Myocyte (in vitro differentiated cells): ENCODE data around the gene PLCXD3. TPM values are rescaled to one million over a fixed set of nuclear protein-coding genes. Genes with fewer than 3 reads are reported as not detected.
"Not testable (repeated sequence)": the region's sequence is repeated elsewhere in the genome, so short reads cannot be mapped to it uniquely, and the experiment has no call there.

Source experiments
- DNase-seq: peaks from one replicate; pipeline ENCODE4 v3.0.0-alpha.2; 2012; ENCODE audit warnings: low read depth
- total RNA-seq: library from RNA; depleted of rRNA; stranded (reverse); fragments of >200 nt; gene quantifications from 2 replicates; pipeline ENCODE4 v1.2.3, GENCODE V29; 2014

Gene PLCXD3
- total RNA-seq, 1 donor from 2014 or later: not detected

- no peak for DNase-seq
Measured at GRCh38 chr5:41356786-41357185, 153.6 kb downstream of the PLCXD3 start.

DNA sequence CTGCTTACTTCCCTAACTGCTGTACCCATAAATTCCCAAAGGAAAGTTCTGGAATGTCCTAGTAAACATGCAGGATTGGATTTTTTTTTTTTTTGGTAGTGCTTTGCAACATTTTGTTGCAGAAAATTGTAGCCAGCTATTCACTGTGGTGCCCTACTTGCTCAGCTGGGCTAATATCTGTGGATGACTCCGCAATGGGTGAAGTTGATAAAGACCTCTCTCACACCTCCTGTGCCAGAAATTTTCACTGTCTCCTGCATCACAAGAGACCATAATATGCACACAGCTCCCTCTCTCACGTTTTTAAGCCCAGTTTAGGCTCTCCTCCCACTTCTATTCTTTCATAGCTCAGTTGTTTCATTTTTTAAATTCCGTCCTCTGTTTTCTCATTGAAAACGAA, 160.6 kb downstream of the PLCXD3 start:
- no peak for DNase-seq

- no peak for DNase-seq
Measured at GRCh38 chr5:41347569-41347968, 162.8 kb downstream of the PLCXD3 start.

- DNase-seq: no peak
Measured at GRCh38 chr5:41346609-41347008, 163.8 kb downstream of the PLCXD3 start.

DNA sequence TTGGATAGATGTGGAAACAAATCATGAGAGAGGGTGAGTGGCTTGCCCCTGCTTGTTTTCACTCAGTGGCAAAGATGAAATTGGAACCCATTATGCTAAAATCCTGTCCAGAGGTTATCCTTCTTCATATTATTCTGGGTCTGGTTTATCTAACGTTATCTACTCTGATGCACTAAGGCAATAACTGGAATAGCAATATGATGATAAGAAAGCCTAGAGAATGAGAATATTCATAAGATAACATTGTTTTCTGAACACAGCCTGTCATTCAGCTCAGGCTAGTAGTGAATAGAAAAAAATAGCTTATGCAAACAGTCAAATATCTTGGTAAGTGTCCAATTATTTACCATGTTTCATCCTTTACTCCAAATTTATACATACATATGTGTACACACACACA, 165.1 kb downstream of the PLCXD3 start:
- no peak for DNase-seq

DNA sequence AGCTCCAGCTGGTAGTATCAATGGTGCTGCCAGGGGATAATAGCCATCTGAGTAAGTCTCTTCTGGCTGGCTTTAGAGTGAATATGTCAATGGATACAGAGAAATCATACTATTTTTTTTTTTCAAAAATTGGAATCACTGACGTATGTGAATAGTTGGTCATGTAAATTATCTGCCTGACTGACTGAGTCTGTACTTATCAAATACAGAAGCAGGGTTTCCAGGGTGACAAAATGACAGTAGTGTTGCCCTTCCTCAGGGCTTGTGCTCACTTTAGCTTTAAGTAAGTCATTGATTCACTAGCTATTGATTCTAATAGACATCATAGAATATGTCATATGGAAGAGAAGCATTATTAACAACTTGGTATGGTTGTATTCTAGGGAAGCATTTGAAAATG, 171.1 kb downstream of the PLCXD3 start:
- DNase-seq: no peak

DNA sequence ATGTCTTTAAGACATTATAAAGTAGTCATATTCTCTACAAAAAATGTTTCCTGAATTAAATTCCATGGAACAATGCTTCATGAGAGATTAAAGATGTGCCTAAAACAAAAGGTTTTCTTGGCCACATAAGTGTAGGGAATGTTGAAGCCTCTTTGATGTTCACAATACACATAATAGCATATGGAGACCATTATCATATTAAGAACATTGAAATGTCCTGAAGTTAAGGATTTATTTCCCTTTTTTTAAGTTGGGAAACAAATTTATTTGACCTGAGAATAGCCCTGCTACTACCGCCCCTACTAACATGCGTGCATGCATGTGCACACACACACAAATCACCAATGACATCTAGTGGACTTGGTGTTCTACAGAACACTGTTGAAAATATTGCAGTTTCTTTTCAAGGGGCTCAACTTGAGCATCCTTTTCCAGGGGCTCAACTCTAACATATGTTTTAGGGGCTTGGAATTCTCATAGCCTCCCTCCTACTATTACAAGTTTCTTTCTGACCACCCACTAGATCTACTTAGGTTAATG, 172.2 kb downstream of the PLCXD3 start:
- DNase-seq: no peak

DNA sequence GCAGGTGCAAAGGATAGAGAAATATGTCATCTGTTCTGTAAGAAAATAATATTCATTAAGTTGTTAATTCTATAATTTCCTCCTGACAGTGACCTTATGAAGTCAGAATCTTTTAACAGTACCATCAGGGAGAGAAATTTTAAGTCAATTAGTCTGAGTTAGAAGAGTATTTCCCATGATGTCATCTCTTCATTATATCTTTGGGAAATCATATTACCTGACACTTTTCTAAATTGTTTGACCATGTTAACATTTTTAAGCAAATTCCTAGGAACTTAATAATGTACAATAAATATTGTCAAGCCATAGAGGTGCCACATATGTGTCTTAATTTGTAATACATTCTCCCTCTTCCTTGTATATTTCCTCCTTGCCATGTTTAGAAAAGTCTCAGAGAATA, 172.7 kb downstream of the PLCXD3 start:
- DNase-seq: no peak

- DNase-seq: no peak
Measured at GRCh38 chr5:41337216-41337615, 173.2 kb downstream of the PLCXD3 start.

- no peak for DNase-seq
Measured at GRCh38 chr5:41336471-41336870, 173.9 kb downstream of the PLCXD3 start.

GRCh38 chr5:41335596-41336181, 174.7 kb downstream of the PLCXD3 start:
- no peak for DNase-seq

DNA sequence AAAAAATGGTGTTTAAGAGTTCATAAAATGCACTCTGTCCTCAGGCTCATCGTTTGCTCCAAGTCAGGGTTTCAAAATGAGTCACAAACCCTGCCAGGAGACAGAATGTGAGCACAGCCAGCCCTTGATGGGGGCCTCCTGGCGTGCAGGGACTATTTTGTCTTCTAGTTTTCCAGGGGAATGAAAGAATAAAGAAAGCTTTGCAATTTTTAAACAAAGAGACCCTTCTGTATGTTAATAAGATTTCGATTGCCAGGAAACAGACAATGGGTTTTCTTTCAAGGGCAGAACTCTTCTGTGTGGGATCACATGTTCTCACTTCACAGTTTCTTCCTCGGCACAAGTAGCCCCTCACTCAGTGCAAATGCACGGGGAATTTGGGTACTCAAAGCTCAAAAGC, 175.6 kb downstream of the PLCXD3 start:
- no peak for DNase-seq

GRCh38 chr5:41334221-41334620, 176.2 kb downstream of the PLCXD3 start:
- no peak for DNase-seq

DNA sequence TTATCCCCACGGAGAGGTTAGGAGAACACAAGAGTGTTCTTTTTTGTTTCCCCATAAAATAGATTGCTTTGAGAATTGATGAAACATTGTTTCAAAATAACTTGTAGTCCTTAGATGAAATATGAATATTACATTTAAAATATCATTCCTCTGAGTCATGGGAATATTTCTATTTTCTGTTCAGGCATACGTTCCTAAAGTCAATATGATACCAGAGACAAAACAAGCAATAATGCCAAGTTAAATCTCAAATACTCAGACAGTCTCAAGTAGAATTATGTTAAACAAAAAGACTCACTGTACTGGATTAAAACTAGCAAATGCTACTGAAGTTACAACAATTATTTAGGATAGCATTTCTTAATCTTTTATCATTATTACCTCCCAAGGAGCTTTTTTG, 185.3 kb downstream of the PLCXD3 start:
- DNase-seq: no peak

DNA sequence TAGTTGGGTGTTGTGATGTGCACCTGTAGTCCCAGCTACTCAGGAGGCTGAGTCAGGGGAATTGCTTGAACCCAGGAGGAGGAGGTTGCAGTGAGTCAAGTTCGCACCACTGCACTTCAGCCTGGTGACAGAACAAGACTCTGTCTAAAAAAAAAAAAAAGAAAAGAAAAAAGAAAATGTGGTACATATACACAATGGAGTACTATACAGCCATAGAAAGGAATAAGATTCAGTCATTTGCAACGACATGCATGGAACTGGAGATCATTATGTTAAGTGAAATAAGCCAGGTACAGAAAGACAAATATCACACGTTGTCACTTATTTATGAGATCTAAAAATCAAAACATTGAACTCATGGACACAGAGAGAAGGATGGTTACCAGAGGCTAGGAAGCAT, 187.6 kb downstream of the PLCXD3 start:
- not testable (repeated sequence) for DNase-seq

DNA sequence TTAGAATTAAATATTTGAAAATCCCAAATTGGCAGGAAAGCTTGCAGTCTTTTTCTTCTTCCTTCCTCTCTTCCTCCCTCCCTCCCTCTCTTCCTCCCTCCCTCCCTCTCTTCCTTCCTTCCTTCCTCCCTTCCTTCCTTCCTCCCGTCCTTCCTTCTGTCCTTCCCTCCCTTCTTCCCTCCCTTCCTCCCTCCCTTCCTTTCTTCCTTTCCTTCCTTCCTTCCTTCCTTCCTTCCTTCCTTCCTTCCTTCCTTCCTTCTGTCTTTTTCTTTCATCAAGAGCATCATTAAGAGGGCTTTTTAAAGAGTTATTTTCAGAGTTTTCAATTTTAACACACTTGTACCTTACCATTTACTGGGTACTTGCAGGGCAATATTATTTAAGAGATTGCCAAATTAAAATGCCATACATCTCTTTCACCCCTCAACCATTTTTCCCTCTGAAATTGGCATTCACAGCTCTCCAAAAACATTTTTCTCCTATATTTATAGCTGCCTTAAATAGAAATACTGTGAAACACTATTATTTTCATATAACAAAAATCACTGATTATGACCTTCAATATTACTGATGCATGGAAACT, 197.8 kb downstream of the PLCXD3 start:
- no peak for DNase-seq

DNA sequence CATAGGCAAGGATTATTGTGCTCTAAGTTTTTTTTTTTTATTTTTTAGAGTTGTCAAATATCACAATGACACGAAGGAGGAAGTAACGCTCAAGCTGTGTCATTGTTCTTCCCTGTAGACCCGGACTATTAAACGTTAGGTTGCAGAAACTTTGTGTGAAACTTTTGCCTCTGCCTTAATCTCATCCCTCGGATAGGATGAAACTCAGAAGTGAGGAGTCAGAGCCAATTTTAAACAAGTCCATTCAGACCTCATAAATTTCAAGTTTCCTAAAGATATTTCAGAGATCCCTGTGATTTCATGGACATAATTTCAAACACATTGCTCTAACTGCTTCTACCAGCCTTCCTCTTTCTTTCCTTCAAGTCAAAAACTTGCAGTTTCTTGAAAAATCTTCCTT, 198.3 kb downstream of the PLCXD3 start:
- DNase-seq: no peak

GRCh38 chr5:41309275-41309674, 201.1 kb downstream of the PLCXD3 start:
- DNase-seq: no peak

DNA sequence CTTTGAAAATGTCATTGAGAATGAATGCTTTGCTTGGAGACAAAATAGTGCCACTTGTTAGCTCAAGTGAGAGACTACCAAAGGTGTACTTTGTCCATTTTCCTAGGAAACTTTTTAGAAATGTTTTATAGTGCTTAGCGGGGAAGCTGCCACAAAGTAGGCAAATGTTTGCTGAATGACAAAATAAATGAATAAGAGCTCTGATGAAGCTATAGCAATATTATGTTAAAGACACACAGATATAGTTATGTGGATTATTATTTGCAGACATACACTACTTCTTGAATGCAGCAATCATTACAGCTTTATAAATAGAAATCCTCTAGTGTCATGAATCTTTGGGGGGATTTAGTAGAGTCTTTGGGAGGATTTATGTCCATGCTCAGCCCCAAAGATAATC, 204.4 kb downstream of the PLCXD3 start:
- no peak for DNase-seq

GRCh38 chr5:41305056-41305455, 205.3 kb downstream of the PLCXD3 start:
- DNase-seq: no peak

DNA sequence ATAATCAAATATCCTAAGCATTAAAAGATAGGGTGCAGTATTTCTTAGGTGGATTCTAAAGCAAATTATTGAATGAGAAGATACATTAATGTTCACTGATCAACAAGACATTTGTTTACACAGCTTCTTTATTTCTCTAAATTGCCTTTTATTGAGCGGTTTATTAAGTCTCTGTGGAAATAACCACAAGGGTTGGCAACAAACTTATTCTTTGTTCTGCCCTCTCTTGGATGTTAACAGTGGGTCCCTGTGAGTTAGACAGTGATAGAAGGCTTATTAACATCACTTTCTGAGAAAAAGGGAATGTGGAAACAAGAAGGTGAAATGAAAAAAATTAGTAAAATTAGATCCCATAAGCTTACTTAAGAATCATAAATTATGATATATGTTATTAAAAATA, 214.3 kb downstream of the PLCXD3 start:
- DNase-seq: no peak

- DNase-seq: no peak
Measured at GRCh38 chr5:41291323-41291722, 219.1 kb downstream of the PLCXD3 start.

DNA sequence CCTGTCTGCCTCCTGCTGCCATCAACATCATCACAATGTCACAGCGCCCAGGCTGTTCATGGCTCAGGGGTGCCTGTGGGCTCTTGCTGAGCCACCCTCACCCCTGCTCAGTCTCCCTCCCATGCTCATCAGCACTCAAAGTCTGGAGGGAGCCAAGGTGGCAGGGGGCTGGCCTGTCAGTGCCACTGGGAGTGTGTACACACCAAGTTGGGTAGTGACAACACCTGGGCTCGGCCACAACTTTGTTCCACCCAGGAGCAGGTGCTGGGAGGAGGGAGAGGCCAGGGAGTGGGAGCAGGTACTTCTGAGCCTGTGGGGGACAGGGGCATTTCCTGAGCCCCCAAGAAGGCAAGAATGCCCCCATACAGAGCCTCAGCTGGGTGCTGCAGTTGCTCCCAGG, 219.6 kb downstream of the PLCXD3 start:
- DNase-seq: no peak
